Chondrocyte (in vitro differentiated cells): ENCODE data around the gene PRDM15. TPM values are rescaled to one million over a fixed set of nuclear protein-coding genes. Genes with fewer than 3 reads are reported as not detected.

Experiments
- DNase-seq: peaks from one replicate; pipeline ENCODE4 v3.0.0; 2021; ENCODE audit warnings: mixed read lengths, low spot score
- H3K27ac Mint-ChIP-seq: one replicate; pipeline ENCODE4 v1.8.0; 2021; ENCODE audit warnings: mild to moderate bottlenecking, moderate library complexity, mixed read lengths; ENCODE audit not compliant: unreplicated experiment
- H3K27me3 Mint-ChIP-seq: 2 replicates; pipeline ENCODE4 v1.8.0; 2021; ENCODE audit warnings: low read depth, mixed read lengths
- H3K36me3 Mint-ChIP-seq: 2 replicates; pipeline ENCODE4 v1.8.0; 2021; ENCODE audit warnings: low read depth, mixed read lengths
- H3K4me1 Mint-ChIP-seq: 2 replicates; pipeline ENCODE4 v1.8.0; 2021; ENCODE audit warnings: low read depth, mild to moderate bottlenecking, mixed read lengths
- H3K4me3 Mint-ChIP-seq: one replicate; pipeline ENCODE4 v1.8.0; 2021; ENCODE audit warnings: mild to moderate bottlenecking, moderate library complexity, mixed read lengths; ENCODE audit not compliant: unreplicated experiment
- H3K9me3 Mint-ChIP-seq: 2 replicates; pipeline ENCODE4 v1.8.0; 2021; ENCODE audit warnings: low read depth, mixed read lengths
- CTCF ChIP-seq: fragments of 200-600 bp; sonication (generic); IDR thresholded peaks from 2 replicates; pipeline ENCODE4 v1.5.0; 2021; ENCODE audit warnings: antibody characterized with exemption, mild to moderate bottlenecking, moderate library complexity
- total RNA-seq: library from RNA; stranded (reverse); gene quantifications from 3 replicates; pipeline ENCODE4 v1.2.1, GENCODE V29; 2021

PRDM15 gene
- total RNA-seq, 1 donor from 2014 or later, result 4.9 TPM

DNA sequence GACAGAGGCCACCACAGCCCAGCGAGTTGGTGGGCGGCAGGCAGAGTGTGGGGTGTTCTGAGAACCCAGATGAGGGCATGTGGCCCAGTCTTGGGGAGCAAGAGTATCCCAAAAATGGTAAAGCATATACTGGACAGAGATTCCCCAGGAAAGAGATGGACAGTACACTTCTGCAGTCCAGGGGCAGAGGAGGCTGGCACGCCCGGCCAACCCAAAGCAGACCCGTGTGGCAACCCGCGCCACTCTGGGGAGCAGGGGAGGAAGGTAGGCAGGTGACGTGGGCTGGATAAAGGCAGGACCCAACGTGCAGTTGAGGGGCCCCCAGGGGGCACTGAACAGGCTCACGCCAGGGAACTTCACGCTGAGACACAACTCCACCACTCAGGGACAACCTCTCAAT lies 65.9 kb downstream of the PRDM15 start:
- no peak for TF ChIP-seq CTCF
- Mint-ChIP-seq H3K4me1 (peaks cover 12% of the 10 kb centered on the region), H3K36me3 (peaks cover 13% of the 10 kb centered on the region), H3K27me3 (no peaks in the 10 kb centered on the region), H3K27ac (no peak overlapping the region), H3K9me3 (no peaks in the 10 kb centered on the region), H3K4me3 (no peak overlapping the region)
- no peak for DNase-seq

- Mint-ChIP-seq H3K4me1 (peaks cover 12% of the 10 kb centered on the region), H3K36me3 (peaks cover 14% of the 10 kb centered on the region), H3K27ac (no peak overlapping the region), H3K9me3 (no peaks in the 10 kb centered on the region), H3K4me3 (no peak overlapping the region), H3K27me3 (no peaks in the 10 kb centered on the region)
- TF ChIP-seq CTCF, result no peak
- DNase-seq, result no peak
These were observed 66.5 kb downstream of the PRDM15 start for GRCh38 chr21:41812679-41813078.

DNA sequence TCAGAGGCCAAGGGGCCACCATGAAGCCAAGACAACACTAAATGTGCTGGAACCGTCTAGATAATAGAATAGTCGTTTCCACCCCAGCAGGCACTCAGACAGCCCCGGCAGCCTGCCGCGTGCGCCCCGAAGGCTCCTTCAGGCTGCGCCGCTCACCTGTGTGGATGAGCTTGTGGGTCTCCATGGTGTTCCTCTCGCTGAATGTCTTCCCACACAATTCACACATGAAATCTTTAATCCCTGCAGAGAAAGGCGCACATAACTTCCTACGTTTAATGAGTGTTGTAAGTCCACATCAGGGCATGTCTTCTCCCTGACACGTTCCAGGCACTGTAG lies 68.6 kb downstream of the PRDM15 start:
- H3K4me1 Mint-ChIP-seq, result no peaks in the 10 kb centered on the region
- H3K9me3 Mint-ChIP-seq, result no peaks in the 10 kb centered on the region

DNA sequence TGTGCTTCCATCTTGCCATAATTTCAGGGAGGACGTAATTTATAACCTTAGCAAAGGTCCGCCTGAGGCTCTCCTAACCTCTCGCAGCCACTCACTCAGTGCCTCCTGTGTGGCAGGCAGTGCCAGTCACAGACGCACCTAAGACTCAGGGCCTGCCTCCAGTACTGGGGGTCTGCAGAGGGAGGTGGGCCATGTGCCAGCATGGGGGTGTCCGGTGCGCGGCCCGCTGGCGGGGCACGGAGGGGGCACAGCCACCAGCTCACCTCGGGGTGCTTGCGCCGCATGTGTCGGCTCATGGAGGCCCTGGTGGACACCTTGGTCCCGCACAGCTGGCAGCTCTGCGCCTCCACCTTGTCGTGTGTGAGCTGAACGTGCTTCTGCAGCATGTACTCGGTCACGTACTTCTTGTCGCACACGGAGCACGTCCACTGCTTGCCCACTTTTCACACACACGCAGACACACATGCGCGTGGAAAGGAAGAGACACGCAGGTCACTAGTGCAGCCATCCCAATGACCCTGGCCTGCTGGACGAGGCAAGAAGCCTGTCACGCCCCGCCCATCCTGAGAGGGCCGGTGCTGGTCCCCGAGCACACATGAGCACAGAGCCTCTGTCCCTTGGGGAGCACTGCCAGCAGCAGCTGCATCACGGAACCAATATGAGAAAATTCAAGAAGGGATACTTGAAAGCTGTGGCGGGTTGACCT lies 69.1 kb downstream of the PRDM15 start:
- H3K36me3 Mint-ChIP-seq, result peaks cover 18% of the 10 kb centered on the region
- H3K27me3 Mint-ChIP-seq, result no peaks in the 10 kb centered on the region
- no peak for DNase-seq
- no peaks in the 10 kb centered on the region for H3K9me3 Mint-ChIP-seq
- H3K27ac Mint-ChIP-seq, result no peak overlapping the region
- TF ChIP-seq CTCF, result no peak
- H3K4me1 Mint-ChIP-seq, result no peaks in the 10 kb centered on the region
- H3K4me3 Mint-ChIP-seq, result no peak overlapping the region

More for the DNA sequence above, 68.6 kb downstream of the PRDM15 start:
- no peak for TF ChIP-seq CTCF
- H3K4me3 Mint-ChIP-seq, result no peak overlapping the region
- no peak for DNase-seq
- H3K27me3 Mint-ChIP-seq, result no peaks in the 10 kb centered on the region
- H3K27ac Mint-ChIP-seq, result no peak overlapping the region
- peaks cover 18% of the 10 kb centered on the region for H3K36me3 Mint-ChIP-seq

DNA sequence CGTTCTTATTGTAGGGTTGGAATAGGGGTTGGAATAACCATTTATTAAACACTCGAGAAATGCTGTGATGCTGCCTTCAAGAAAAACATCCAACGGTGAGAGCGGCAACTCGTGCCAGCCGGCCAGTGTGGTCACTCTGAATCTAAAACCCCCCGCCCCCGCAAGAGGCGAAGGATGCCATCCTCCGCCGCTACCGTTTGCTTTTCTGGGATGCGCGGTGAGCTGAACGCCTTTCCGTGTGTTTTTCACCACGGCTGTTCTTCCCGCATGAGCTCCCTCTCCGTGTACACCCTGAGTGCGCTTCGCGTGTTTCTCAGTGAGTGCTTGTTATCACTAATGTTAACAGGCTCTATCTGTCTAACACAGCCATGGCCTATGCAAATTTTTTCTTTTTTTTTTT lies 70.3 kb downstream of the PRDM15 start:
- Mint-ChIP-seq H3K36me3 (peaks cover 20% of the 10 kb centered on the region), H3K27me3 (no peaks in the 10 kb centered on the region), H3K9me3 (no peaks in the 10 kb centered on the region), H3K4me3 (no peak overlapping the region), H3K4me1 (no peaks in the 10 kb centered on the region), H3K27ac (no peak overlapping the region)
- peak; percentile 43 for DNase-seq
- TF ChIP-seq CTCF, result no peak
